SK-N-SH treated with all-trans-retinoic acid at 6 μM for 48 hours (cell line): ENCODE results near the gene IL5.

ENCODE experiments used
- ATAC-seq: fragments of 200-7000 bp; cut with Tn5 transposase; 3 replicates; pipeline ENCODE4 v1.9.1; 2020; ENCODE audit warnings: mild to moderate bottlenecking, moderate library complexity
- ARNTL ChIP-seq: fragments of 450-650 bp; formaldehyde crosslinking; IDR thresholded peaks from 2 replicates; pipeline ENCODE4 v1.5.0; 2020; ENCODE audit warnings: low read depth, mild to moderate bottlenecking, moderate library complexity, borderline replicate concordance
- CREB5 ChIP-seq: fragments of 250-450 bp; sonication (Bioruptor Pico); IDR thresholded peaks from 2 replicates; pipeline ENCODE4 v1.5.1; 2020; ENCODE audit warnings: low read depth, mild to moderate bottlenecking, moderate library complexity
- CSDC2 ChIP-seq: fragments of 250-450 bp; sonication (Bioruptor Pico); IDR thresholded peaks from 2 replicates; pipeline ENCODE4 v1.5.0; 2020; ENCODE audit warnings: mild to moderate bottlenecking, moderate library complexity
- ESRRG ChIP-seq: fragments of 250-450 bp; sonication (Bioruptor Pico); IDR thresholded peaks from 2 replicates; pipeline ENCODE4 v1.6.1; 2021; ENCODE audit warnings: mild to moderate bottlenecking
- GLIS3 ChIP-seq: fragments of 250-450 bp; sonication (Bioruptor Pico); IDR thresholded peaks from 2 replicates; pipeline ENCODE4 v1.5.0; 2020; ENCODE audit warnings: mild to moderate bottlenecking, moderate library complexity
- ISL1 ChIP-seq: fragments of 250-450 bp; sonication (Bioruptor Pico); IDR thresholded peaks from 2 replicates; pipeline ENCODE4 v2.1.2; 2022; ENCODE audit warnings: mild to moderate bottlenecking, moderate library complexity
- OSR1 ChIP-seq: fragments of 250-450 bp; sonication (Bioruptor Pico); IDR thresholded peaks from 2 replicates; pipeline ENCODE4 v1.8.0; 2022; ENCODE audit warnings: moderate library complexity, mild to moderate bottlenecking, inconsistent platforms
- PATZ1 ChIP-seq: fragments of 250-450 bp; sonication (Bioruptor Pico); IDR thresholded peaks from 2 replicates; pipeline ENCODE4 v1.8.0; 2020; ENCODE audit warnings: mild to moderate bottlenecking, moderate library complexity, borderline replicate concordance
- POU6F1 ChIP-seq: fragments of 250-450 bp; sonication (Bioruptor Pico); IDR thresholded peaks from 2 replicates; pipeline ENCODE4 v1.8.0; 2021; ENCODE audit warnings: low read depth, mild to moderate bottlenecking, moderate library complexity, borderline replicate concordance
- RARB ChIP-seq: fragments of 250-450 bp; sonication (Bioruptor Pico); IDR thresholded peaks from 2 replicates; pipeline ENCODE4 v1.8.0; 2021; ENCODE audit warnings: mild to moderate bottlenecking, moderate library complexity
- SNAI2 ChIP-seq: fragments of 250-450 bp; sonication (Bioruptor Pico); IDR thresholded peaks from 2 replicates; pipeline ENCODE4 v1.5.0; 2020; ENCODE audit warnings: mild to moderate bottlenecking, moderate library complexity
- TCF4 ChIP-seq: fragments of 250-450 bp; sonication (Bioruptor Pico); IDR thresholded peaks from 2 replicates; pipeline ENCODE4 v1.8.0; 2021; ENCODE audit warnings: mild to moderate bottlenecking, moderate library complexity, borderline replicate concordance
- ZC3H10 ChIP-seq: fragments of 250-450 bp; sonication (Bioruptor Pico); IDR thresholded peaks from 2 replicates; pipeline ENCODE4 v1.5.1; 2021; ENCODE audit warnings: mild to moderate bottlenecking, moderate library complexity
- ZFP3 ChIP-seq: fragments of 250-450 bp; sonication (Bioruptor Pico); IDR thresholded peaks from 2 replicates; pipeline ENCODE4 v1.5.0; 2020; ENCODE audit warnings: mild to moderate bottlenecking, moderate library complexity
- ZFP30 ChIP-seq: fragments of 450-650 bp; formaldehyde crosslinking; IDR thresholded peaks from 2 replicates; pipeline ENCODE4 v1.5.0; 2022; ENCODE audit warnings: mild to moderate bottlenecking, moderate library complexity
- ZNF565 ChIP-seq: fragments of 450-650 bp; formaldehyde crosslinking; conservative IDR thresholded peaks from 2 replicates; pipeline ENCODE4 v1.5.0; 2020; ENCODE audit warnings: low read depth, mild to moderate bottlenecking, moderate library complexity
- ZNF70 ChIP-seq: fragments of 450-650 bp; formaldehyde crosslinking; IDR thresholded peaks from 2 replicates; pipeline ENCODE4 v1.5.0; 2020; ENCODE audit warnings: mild to moderate bottlenecking, moderate library complexity
- ZNF8 ChIP-seq: fragments of 450-650 bp; formaldehyde crosslinking; IDR thresholded peaks from 2 replicates; pipeline ENCODE4 v1.5.0; 2020; ENCODE audit warnings: mild to moderate bottlenecking, moderate library complexity
- TF ChIP-seq, protein P1 (sequence below): fragments of 250-450 bp; sonication (Bioruptor Pico); IDR thresholded peaks from 2 replicates; pipeline ENCODE4 v1.5.1; 2021; ENCODE audit warnings: mild to moderate bottlenecking, moderate library complexity
- TF ChIP-seq, protein P2 (sequence below): fragments of 250-450 bp; sonication (Bioruptor Pico); IDR thresholded peaks from 2 replicates; pipeline ENCODE4 v1.5.0; 2020; ENCODE audit warnings: mild to moderate bottlenecking, moderate library complexity

The IL5 gene

GRCh38 chr5:132543472-132544201, at the start of gene IL5:
IL5 (minus strand) TSS chr5:132543522; CDS start chr5:132543478, 44 bp downstream.
- TF ChIP-seq ARNTL (CRISPR knock-in tag) (no peak), RARB (CRISPR knock-in tag) (no peak), PATZ1 (CRISPR knock-in tag) (no peak), TCF4 (CRISPR knock-in tag) (no peak), ZFP3 (CRISPR knock-in tag) (no peak), ESRRG (CRISPR knock-in tag) (no peak), OSR1 (CRISPR knock-in tag) (no peak), ZNF70 (CRISPR knock-in tag) (no peak), ZFP30 (CRISPR knock-in tag) (no peak), CREB5 (no peak), ZNF8 (CRISPR knock-in tag) (no peak), SNAI2 (no peak), POU6F1 (CRISPR knock-in tag) (no peak), CSDC2 (CRISPR knock-in tag) (no peak), ISL1 (CRISPR knock-in tag) (no peak), GLIS3 (no peak)
- TF ChIP-seq, protein P1, sequence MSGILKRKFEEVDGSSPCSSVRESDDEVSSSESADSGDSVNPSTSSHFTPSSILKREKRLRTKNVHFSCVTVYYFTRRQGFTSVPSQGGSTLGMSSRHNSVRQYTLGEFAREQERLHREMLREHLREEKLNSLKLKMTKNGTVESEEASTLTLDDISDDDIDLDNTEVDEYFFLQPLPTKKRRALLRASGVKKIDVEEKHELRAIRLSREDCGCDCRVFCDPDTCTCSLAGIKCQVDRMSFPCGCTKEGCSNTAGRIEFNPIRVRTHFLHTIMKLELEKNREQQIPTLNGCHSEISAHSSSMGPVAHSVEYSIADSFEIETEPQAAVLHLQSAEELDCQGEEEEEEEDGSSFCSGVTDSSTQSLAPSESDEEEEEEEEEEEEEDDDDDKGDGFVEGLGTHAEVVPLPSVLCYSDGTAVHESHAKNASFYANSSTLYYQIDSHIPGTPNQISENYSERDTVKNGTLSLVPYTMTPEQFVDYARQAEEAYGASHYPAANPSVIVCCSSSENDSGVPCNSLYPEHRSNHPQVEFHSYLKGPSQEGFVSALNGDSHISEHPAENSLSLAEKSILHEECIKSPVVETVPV (CRISPR knock-in tag) = no peak
- ATAC-seq = no peak

DNA sequence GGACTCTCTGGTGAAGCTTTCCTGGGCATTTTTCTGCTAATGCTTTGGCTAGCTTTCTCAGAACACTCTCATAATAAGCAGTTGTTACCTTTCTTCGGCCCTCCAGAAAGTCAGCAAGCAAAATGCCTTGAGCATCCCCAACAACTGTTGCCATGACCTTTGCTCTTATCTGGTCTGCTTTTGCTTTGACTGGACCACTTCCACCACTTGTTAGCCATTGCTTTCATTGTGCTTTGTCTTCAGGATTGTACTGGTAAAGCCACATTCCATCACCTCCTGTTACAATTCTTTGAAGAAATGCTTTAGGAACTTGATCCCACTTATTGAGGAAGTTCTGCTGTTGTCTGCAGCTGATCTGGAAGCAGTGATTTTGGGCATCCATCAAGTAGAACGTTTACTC, 49.2 kb upstream of the IL5 start:
- TF ChIP-seq CSDC2 (CRISPR knock-in tag) (no peak), RARB (CRISPR knock-in tag) (no peak), SNAI2 (no peak), GLIS3 (no peak), CREB5 (no peak), POU6F1 (CRISPR knock-in tag) (no peak), ESRRG (CRISPR knock-in tag) (no peak), ZC3H10 (CRISPR knock-in tag) (no peak), OSR1 (CRISPR knock-in tag) (no peak), ZNF565 (CRISPR knock-in tag) (no peak), ZNF70 (CRISPR knock-in tag) (no peak)
- TF ChIP-seq, protein P2, sequence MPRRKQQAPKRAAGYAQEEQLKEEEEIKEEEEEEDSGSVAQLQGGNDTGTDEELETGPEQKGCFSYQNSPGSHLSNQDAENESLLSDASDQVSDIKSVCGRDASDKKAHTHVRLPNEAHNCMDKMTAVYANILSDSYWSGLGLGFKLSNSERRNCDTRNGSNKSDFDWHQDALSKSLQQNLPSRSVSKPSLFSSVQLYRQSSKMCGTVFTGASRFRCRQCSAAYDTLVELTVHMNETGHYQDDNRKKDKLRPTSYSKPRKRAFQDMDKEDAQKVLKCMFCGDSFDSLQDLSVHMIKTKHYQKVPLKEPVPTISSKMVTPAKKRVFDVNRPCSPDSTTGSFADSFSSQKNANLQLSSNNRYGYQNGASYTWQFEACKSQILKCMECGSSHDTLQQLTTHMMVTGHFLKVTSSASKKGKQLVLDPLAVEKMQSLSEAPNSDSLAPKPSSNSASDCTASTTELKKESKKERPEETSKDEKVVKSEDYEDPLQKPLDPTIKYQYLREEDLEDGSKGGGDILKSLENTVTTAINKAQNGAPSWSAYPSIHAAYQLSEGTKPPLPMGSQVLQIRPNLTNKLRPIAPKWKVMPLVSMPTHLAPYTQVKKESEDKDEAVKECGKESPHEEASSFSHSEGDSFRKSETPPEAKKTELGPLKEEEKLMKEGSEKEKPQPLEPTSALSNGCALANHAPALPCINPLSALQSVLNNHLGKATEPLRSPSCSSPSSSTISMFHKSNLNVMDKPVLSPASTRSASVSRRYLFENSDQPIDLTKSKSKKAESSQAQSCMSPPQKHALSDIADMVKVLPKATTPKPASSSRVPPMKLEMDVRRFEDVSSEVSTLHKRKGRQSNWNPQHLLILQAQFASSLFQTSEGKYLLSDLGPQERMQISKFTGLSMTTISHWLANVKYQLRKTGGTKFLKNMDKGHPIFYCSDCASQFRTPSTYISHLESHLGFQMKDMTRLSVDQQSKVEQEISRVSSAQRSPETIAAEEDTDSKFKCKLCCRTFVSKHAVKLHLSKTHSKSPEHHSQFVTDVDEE = no peak
- TF ChIP-seq, protein P1 (CRISPR knock-in tag) = no peak
- no peak for ATAC-seq
